NCI-H2196 treated with DMSO at 0.1 percent for 48 hours (cell line): ENCODE data around the gene CFAP61.
A peak's percentile ranks its signal among the peaks of the same experiment; 100 is the strongest.
"Not testable (repeated sequence)": the region's sequence is repeated elsewhere in the genome, so short reads cannot be mapped to it uniquely, and the experiment has no call there.

Experiments used
- DNase-seq: peaks from one replicate; lab custom pipeline; 2025; ENCODE audit not compliant: unreplicated experiment; lab: John Stamatoyannopoulos, UW

The CFAP61 gene

DNA sequence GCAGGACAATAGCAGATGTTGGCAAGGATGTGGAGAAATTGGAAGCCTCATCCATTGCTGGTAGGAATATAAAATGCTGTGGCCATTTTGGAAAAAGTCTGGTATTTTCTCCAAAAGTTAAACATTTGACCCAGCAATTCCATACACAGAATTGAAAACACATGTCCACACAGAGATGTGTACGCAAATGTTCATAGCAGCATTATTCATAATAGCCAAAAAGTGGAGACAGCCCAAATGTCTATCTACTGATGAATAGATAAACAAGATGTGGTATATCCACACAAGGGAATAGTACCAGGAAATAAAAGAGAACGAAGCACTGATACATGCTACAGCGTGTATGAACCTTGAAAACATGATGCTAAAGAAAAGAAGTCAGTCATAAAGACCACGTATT, 40.5 kb downstream of the CFAP61 start:
- no peak for DNase-seq

DNA sequence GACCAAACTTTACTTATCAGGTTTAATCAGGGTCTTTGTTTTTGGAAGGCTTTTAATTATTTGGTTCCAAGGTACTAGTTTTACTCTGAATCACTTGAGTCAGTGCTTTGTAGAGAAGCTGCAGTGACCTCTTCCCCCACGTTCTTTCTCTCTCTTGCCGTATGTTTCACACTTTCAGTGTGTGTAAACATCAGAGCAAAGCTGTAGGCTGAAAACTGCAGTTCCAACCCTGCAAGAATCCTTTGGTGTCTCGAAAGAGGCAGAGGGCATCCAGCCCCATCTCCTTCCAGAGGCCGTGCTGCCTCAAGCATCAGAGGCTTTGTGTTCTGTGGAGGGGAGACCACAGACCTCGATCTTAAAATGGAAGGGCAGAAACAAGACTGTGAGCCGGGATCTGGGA, 42.1 kb downstream of the CFAP61 start:
- no peak for DNase-seq

DNA sequence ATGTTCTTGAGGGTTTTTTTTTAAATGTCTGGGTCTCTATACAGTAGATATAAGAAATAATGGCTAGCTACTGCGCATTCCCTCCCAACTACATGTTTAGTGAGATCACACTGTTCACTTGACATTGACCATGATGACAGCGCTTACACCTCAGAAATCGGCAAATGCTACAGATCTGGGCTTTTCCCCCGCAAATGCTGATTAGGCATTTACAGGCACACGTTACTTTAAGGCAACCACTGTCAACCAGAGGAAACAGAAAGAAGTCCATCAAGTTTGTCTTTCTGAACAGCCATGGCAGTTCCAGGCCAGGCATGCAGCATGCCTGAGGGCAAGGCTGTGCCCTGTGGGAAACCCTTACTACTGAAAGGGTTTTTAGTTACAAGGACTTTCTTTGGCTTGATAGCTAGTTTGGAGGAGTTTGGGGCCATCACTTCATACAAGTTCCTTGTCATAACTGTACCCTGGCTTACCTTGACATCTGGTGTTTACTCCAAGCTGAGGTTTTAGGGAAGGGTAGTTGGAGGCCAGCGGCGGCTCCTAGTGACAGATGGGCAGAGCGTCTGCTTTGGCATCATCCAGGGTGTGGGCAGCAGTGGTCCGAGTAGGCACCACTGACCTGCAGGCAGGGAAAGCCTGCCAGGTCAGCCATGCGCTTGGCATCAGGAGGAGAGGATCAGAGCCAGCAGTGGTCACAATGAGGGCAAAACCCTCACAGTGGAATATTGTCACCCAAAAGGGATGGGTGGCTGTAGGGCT, 43.0 kb downstream of the CFAP61 start:
- DNase-seq, result no peak

DNA sequence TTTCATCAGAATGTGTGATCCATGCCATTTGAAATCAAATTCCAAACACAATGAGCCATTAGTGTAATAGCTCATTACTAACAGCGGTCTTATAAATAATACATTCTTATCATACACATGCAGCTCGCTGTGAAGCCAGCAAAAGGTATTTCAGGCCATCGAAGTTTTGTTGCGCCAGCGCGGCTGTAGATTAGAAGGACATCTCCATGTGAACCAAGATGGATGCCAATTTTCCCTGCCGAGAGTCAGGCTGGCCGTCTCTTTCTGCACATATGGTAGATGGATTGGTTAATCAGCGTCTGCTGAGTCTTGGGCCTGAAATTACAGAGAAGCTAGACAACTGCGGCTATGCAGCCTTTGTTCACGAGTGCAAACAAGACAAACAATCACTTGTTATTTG, 44.1 kb downstream of the CFAP61 start:
- DNase-seq, result no peak

DNA sequence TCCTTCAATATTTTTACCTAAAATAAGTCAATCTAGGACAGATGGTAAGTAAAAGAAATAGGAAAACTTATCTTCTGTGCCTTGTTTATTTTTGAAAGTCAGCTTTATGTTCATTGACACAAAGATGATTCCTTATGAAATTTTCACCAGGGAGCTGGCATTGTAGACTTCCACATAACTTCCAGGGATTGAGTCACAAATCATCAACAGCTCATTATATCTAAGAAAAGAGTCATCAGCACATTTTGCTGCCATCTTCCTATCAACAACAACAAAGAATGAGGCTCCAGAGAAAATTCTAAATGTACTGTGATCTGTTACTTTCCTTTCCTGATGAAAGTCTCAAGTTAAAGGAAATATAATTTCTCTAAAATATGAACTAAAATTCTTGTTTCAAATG, 48.5 kb downstream of the CFAP61 start:
- DNase-seq, result no peak

DNA sequence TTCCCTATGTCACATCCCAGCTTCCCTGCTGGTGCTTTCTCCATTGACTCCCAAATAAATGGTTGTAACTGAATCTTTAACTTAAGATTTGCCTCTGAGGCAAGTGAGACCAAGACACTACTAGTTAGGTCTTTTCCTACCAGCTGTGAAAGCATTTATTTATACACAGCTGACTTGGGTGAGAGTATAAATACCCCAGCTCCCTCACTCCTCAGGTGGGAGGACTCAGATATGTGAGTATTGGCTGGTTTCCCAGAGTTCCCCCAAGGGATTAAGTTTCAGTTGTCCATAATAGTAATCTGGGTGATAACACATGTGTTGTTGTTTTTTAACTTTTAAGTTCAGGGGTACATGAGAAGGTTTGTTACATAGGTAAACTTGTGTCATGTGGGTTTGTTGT, 49.8 kb downstream of the CFAP61 start:
- no peak for DNase-seq

DNA sequence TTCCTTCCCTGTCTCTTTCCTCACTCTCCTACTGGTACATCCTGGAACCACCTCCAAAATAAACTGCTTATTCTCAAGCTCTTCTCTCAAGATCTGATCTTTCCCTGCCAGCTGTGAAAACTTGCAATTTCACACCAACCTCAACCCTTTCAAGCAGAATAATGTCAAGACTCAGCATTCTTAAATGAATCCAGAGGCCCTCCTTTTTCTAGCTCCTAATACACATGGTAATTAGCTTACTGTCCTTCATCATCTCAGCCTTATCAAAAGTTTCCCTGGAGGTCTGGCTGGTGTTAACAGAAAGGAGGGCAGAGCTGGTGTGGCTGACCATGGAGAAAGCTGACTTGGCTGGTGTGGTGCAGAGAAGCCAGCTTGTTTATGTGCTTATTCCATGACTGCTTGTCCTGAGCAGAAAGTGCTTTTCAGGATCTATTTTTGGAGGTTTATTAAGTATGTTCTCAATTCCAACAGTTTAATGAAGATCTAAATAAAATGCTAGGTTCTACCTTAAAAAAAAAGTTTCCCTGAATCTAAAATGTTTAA, 50.5 kb downstream of the CFAP61 start:
- DNase-seq, result no peak

DNA sequence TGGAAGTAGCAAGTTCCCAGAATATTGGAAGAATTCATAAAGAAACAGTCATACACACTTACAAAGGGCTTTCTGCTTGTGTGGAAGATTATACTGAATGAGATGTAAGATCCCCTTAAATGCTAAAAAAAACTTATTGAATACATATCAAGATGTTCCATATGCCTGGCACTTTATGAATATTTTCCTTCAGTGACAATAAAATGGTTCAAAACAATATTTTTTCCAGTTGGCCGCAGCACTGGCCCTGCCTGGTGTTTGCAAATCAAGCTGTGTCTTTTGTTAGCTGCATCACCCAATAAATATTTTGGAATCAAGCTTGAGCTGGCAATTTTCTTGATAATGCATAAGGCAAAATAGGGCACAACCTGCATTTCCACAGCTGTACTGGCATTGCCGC, 51.2 kb downstream of the CFAP61 start:
- no peak for DNase-seq

DNA sequence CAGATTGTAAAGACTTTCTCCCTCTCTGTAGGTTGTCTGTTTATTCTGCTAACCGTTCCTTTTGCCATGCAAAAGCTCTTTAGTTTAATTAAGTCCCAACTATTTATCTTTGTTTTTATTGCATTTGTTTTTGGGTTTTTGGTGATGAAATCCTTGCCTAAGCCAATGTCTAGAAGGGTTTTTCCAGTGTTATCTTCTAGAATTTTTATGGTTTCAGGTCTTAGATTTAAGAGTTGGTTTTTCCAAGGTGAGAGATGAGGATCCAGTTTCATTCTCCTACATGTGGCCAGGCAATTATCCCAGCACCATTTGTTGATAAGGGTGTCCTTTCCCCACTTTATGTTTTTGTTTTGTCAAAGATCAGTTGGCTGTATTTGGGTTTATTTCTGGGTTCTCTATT, 70.9 kb downstream of the CFAP61 start:
- DNase-seq, result not testable (repeated sequence)

DNA sequence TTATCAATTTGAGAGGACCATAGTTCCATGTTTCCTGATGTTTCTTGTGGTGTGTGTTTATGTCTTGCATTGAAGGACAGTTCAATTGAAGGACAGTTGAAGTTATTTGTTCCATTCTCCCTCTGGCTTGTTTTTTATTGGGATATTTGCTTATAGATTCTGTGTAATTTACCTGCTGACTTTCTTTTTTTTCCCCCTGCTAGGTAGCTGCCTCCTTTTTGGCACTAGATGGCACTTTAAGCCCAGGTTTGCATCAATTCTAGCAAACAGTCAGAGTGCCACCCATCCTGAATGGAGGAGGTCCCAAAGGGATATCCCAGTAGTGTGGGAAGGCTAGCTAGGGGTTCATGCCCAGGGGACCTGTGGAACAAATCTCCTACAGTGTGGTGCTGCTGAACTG, 78.1 kb downstream of the CFAP61 start:
- DNase-seq, result peak; percentile 2

DNA sequence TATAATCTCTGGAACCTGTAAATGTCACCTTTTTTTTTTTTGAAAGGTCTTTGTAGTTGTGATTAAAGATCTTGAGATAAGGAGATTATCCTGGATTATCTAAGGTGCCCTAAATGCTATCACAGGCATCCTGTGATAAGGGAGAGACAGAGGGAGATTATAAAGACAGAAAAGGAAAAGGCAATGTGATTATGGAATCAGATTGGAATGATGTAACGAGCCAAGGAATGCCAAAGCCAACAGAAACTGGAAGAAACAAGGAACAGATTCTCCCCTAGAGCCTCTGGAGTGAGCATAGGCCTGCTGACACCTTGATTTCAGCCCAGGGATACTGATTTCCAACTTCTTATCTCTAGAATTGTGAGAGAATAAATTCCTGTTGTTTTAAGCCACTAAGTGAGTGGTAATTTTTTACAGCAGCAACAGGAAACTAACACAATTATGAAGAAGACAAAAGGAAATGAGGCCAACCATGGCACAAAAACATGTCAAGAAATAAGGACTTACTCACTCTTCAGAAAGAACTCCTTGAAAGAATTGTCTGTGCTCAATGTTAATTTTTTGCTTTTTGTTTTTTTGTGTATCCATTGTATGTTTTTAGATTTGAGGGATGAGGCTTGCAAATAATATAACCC, 82.7 kb downstream of the CFAP61 start:
- DNase-seq, result no peak

DNA sequence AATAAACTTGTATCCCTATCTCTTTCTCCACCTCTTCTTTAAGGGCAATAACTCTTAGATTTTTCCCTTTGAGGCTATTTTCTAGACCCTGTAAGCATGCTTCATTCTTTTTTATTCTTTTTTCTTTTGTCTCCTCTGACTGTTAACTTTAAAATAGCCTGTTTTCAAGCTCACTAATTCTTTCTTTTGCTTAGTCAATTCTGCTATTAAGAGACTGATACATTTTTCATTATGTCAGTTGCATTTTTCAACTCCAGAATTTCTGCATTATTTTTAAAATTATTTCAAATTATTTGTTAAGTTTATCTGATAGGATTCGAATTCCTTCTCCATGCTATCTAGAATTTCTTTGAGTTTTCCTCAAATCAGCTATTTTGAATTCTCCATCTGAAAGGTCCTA, 84.0 kb downstream of the CFAP61 start:
- no peak for DNase-seq

DNA sequence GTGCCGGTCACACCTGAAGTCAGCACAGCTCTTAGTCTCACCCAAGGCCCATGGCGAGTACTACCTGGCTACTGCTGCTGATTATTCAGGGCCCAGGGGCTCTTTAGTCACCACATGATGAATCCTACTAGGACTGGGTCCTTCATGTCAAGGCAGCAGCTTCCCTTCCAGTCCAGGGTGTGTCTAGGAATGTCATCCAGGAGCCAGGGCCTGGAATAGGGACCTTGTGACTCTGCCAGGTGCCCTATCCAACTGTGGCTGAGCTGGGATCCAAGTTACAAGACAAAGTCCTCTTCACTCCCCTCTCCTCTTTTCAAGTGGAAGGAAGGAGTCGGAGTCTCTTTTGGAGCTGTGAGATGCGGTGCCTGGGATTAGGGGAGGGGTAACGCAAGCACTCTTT, 85.5 kb downstream of the CFAP61 start:
- no peak for DNase-seq

DNA sequence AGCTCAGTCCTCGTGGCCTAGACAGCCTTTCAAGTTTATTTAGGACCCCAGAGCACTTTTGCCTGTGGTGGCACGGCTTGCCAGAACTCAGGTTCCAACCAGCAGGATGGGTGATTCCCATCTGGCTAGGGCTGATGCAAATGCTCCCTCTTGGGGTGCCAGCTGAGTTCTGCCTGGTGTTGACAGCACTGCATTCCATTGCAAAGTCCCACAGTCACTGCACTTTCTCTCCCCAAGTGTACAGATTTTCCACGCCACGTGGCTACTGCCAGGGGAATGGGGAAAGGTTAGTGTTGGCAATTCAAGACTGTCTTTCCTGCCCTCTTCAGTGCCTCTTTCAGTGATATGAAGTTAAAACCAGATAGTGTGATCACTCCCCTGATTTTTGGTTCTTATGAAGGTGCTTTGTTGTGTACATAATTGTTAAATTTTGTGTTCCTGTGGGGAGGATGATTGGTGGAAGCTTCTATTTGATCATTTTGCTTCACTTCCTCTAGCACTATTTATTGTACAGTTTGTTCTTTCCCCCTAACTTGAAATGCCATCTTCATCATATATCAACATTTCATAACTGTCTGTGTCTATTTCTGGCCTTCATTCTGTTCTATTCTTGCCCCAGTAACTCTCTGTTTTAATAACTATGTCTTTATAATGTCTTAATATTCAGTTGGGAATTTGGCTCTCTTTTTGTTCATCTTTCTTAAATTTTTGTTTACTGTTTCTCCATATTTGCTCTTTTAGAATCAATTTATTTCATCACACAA, 86.2 kb downstream of the CFAP61 start:
- DNase-seq, result no peak

DNA sequence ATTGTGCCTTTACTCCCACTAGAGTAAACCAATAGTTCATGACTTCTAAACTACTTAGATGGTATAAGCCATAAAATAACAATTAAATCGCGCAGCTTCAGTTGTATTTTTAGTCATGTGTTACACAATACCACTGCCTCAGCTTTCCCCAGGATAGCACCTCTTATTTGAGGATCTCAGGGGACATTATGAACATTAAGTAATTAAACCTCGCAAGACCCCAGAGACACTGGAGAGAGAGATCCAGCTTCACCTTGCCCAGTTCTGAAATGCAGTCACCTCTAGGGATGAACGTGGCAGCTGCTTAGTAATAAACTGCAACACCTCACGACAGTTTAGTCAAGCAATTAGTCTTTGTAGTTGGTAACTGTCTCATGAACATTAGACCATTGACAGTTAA, 87.1 kb downstream of the CFAP61 start:
- no peak for DNase-seq

DNA sequence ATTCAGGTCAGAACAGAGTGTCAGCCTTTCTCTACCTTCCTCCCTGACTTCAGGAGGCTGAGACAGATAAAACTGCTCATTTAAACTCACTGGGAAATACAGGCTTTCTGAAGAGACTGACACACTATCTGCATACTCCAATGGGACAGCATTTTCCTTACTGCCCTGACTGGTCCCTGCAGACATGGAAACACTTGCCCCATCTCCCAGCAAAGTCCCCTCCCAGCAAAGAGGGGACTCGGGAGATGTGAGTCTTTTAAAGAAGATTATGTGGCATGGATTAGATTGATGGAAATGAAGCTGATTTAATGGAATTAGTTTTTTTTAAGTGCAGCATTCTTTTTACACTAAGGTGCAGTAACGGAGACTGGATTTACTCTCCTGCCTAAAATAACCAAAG, 90.8 kb downstream of the CFAP61 start:
- no peak for DNase-seq

DNA sequence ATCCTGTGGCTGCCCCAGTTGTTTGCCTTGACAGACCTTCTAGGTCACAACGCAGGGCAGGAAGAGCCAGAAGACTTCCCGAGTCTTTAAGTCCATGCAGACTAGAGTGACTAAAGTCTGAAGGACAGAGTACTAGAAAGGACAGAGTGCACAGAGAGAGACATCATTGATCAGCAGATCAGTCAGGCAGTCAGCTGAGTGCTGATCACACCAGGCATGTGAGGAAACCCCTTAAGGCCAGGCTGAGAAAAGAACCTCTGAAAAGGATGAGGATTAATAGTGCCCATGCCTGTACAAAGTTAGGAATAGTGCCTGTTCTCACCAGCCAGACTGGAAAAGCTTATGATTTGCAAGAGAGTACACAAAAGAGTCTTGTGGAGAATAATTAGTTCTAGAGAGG, 91.3 kb downstream of the CFAP61 start:
- no peak for DNase-seq

DNA sequence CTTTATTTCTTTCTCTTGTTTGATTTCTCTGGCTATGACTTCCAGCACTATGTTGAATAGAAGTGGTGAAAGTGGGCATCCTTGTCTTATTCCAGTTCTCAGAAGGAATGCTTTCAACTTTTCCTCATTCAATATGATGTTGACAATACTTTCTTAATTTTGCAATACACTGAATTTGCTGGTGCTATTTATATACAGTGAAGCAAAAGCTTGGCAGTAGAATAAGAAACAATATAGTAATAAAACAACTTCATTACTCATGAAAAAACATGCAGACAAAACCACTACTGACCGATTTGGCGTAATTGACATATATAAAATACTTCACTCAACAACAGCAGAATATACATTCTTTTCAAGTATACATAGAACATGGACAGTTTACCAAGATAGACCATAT, 96.4 kb downstream of the CFAP61 start:
- DNase-seq, result no peak

DNA sequence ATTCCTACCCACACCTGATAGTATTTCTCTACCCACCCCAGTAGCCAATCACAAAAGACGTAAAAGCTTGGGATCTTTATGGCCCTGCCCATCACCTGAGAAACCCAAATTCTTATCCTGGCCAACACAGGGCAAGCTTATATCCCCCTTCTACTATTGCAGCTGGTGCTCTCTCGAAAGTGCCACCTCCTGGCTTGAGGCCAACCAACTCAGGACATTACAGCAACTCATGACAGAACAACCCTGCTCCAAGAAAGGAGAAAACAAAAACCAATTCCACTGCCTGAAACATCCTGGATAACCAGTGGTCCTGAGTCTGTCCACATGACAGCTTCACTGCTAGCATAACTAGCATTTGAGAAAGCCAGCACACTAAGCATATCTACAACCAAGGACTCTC, 97.9 kb downstream of the CFAP61 start:
- DNase-seq, result no peak

DNA sequence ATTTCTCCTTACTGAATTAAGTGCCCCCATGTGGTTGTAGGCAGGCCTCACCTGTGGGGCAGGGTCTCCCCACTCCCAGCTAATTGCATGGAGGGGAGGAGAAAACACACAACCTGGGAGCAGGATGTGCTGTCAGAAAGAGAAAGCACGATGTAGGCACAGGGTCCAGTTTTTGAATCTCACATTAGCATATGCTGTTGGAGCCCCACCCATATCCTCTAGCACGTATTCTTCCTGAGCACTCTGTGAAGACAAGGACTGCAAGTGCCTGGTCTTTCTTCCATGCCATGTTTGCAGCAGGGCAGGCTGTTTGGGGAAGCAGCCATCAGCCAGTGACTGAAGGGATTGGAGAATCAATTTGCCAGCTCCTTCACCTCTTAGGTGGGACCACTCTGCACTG, 108.2 kb downstream of the CFAP61 start:
- DNase-seq, result no peak

DNA sequence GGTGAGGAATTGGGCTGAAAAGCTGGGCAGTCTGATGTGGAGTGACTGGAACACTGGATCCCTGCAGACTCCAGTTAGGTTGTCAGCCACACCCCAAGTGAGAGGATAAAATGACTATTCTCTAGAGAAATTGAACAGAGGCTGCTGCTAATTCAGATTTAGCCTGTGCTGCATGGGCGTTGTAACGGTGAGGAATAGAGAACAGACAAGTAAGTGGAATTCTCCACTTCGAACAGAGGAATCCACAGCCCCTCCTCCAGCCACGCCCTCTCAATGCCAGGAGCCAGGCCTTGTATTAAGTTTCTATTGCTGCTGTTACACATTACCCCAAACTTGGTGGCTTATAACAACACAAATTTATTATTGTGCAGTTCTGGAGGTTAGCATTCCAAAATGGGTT, 109.3 kb downstream of the CFAP61 start:
- no peak for DNase-seq

DNA sequence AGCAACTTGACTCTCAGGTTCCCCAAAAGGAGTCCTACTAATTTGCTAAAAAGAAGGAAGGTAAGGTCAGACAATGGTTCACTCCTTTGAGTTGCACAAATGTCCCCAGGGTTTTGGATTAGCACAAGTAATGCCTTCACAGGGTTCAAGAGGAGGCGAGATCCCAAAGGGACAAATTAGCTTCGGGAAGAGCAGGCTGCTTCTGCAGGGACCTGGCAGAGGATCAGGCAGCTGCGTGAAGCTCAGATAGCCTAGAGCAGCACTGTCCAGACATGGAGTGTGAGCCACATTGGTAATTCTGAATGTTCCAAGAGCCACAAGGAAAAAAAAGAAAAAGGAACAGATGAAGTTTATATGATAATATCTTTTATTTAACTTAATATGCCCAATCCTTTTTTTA, 115.4 kb downstream of the CFAP61 start:
- DNase-seq, result no peak
